HG03196 (cell line): Measurements from ENCODE around the gene ALX4.
A peak's percentile ranks its signal among the peaks of the same experiment; 100 is the strongest.

Experiments used
- ATAC-seq: cut with Tn5 transposase; IDR thresholded peaks from one replicate; pipeline ENCODE4 v1.9.1; 2021; ENCODE audit not compliant: unreplicated experiment

Gene ALX4

GRCh38 chr11:44309478-44310205, at the start of gene ALX4:
Gene ALX4, minus strand, starts transcription at chr11:44310139. Its CDS starts 77 bp downstream, at chr11:44310062.
- no peak for ATAC-seq

DNA sequence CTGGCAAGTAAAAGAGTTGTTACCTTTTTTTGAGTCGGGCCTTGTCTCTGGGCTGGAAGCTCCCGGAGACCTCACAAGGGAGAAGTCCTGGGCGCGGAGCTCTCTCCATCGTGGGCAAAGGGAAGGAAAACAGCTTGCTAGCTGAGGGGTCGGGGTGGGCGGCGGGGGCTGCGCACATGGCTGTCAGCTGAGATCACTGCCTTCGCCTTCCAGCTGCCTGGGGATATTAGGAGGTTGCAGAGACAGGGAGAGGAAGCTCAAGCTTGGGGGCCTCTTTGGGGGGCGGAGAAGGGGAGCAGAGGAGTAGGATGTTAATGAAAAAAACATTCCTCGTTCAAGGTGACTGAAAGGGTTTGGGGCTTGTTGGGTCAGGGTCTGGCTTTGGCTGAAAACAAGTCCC, 49.2 kb upstream of the ALX4 start:
- no peak for ATAC-seq

DNA sequence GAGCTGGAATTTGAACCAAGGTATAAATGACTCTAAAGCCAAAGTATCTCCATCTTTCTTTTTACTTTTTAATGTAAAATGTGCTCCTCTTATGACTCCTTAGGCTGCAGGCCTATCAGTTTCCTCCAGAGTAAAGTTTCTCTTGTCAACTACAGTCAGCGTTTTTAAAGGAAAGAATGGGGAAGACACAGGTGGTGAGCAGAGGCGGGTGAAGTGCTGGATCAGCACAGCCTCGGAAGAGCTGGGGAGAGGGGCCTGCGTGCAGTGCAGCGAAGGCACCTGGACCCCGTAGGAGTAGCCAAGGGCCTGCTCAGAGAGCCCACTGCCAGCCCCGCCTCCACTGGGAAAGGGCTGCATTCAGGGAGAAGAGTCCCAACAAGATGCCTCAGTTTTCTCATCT, 48.8 kb upstream of the ALX4 start:
- ATAC-seq = no peak

GRCh38 chr11:44357711-44358110, 47.8 kb upstream of the ALX4 start:
- no peak for ATAC-seq

DNA sequence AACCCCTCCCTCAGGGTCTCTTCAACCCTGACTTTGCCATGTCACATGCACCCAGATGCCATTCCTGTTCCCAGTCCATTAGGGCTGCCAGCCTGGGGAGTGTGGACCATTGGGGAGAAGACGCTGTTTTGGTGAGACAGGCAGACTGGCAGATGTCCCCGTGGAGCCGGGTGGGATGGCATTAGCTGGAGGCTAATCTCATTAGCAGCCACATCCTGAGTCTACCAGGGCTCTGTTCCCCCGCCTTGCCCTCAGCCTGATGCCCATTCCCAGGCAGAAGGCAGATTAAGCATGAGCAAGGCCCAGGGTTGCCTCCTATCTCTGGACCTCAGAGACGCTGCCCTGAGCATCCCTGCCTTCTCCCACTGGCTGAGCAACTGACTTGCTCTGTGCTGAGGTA, 46.4 kb upstream of the ALX4 start:
- ATAC-seq = no peak

GRCh38 chr11:44351898-44352498, 42.1 kb upstream of the ALX4 start:
- ATAC-seq = no peak

DNA sequence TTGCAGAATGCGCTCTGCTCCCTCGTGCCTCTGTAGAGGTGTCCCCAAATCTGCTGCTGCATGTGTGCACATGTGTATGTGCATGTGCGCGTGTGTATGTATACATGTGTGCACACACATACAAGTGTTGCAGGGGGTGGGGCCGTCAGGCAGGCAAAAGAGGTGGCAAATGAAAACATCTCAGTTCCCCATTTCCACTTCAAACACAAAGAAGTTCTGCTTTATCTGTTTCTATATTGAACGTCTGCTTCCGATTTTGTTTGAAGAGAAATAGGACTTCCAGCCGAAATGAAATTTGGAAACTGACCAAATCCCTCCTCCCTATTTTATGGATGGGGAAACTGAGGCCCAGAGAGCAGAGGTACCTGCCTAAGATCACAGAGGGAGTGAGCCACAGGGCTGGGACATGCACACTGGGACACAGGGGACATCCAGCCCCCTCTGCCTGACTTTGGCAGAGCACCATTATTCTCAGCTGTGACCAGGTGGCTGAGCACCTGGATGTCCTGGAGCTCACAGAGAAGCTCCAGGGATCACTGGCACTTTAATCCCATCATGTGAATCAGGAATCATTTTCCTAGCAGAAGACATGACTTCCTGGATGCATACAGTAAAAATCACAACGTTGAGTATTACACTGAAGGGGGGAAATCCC, 41.2 kb upstream of the ALX4 start:
- peak; percentile 49 for ATAC-seq

GRCh38 chr11:44349328-44349727, 39.4 kb upstream of the ALX4 start:
- ATAC-seq = no peak

DNA sequence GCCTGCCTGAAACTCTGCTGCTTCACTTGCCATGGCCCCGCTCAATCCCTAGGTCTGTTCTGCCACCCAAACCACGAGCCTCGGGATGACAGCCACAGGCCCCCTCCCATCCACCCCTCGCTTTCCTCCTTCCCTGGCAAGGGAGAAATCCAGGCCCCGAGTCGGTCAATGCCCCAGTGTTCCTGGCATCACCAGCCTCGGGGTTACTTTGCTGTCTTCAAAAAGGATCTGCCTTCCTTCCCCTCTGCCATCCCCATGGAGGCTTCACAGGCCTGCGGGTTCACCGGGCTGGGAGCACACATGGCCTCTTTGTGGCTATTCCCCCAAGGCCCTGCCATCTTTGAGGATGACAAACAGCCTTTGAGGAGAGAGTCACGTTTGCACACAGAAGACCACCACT, 38.8 kb upstream of the ALX4 start:
- ATAC-seq = no peak

GRCh38 chr11:44348114-44348513, 38.2 kb upstream of the ALX4 start:
- ATAC-seq = no peak

DNA sequence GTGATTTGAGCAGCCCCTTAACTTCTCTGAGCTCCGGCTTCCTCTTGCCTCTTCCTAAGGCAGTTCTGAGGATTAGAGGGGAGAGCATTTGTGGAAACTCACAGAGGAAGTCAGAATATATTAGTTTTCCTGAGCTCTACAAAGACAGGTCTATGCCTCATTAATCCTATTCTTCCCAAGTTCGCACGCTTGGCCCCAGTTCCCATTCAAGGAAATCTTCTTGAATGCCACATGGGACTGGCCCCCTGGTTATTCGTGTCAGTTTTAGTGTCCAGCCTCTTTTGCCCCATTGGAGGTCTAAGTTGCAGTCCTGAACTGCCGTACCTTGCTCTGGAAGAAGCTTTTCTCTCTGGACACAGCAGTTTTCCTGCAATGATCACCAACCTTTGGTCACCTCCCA, 37.6 kb upstream of the ALX4 start:
- no peak for ATAC-seq

- no peak for ATAC-seq
These were observed 37.0 kb upstream of the ALX4 start for GRCh38 chr11:44346983-44347382.

- no peak for ATAC-seq
These were observed 35.8 kb upstream of the ALX4 start for GRCh38 chr11:44345781-44346180.

GRCh38 chr11:44344921-44345320, 35.0 kb upstream of the ALX4 start:
- ATAC-seq = no peak

GRCh38 chr11:44344423-44344820, 34.5 kb upstream of the ALX4 start:
- no peak for ATAC-seq

DNA sequence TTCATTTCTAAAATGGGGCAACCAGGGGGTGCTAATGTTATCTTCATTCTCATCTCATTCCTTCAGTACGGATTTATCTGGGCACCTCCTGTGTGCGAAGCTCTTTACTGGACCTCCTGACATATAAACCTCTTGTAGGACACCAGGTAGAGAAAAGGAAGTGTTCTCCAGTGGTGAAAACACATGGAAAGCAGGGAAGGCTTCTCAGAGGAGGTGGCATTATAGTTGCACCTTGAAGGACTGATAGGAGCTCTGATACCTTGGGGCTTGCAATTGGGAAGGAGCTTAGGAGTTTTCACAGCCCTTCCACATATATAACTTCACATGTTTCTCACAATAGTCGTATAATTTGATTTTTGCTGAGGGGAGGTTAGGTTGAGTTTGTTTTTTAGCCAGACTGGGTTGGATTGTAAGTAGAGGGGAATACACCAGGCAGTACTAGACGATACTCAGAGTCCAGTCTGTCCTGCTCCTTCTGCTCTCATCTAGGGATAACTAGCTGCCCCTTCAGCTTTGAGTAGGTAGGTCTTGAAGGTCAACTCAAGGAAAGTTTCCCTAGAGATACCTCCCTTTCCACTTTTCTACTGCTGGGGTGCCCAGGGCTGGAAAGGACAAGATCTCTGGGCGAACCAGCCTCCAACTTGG, 34.0 kb upstream of the ALX4 start:
- ATAC-seq = no peak

DNA sequence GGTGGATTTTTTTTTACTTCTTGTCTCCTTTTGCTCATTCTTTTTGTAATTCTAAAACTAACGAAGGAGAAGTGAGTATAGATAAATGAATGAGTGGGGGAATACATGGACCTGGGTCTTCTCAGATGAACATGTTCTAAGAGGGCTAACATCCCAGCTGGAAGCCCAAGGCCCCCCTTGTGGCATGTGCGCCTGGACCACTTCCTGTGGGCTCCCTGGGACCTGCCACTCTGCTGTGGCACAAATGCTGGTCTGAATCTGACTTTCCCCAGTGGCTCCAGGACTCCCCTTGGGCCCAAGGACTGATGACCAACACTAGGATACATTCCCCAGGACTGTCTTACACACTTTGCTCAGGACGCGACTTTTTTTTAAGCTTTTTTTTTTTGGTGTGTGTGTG, 32.7 kb upstream of the ALX4 start:
- ATAC-seq = no peak

DNA sequence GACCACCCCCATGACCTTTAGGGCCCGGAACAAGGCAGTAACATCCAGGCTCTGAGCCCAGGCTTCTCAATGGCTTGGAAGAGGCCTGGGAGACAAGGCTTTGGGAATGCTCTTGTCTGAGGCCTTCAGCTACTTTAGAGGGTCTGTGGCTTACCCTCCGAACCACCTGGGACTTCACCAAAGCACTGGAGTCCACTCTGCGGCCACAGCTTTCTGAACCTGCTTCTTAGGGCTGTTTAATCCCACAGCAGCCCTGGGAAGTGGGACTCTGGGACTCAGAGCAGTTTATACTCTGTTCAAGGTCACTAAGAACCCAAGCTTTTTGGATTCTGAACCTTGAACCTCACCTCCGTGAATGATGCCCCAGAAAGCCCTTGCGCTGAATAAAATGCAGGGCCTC, 30.7 kb upstream of the ALX4 start:
- ATAC-seq = no peak

DNA sequence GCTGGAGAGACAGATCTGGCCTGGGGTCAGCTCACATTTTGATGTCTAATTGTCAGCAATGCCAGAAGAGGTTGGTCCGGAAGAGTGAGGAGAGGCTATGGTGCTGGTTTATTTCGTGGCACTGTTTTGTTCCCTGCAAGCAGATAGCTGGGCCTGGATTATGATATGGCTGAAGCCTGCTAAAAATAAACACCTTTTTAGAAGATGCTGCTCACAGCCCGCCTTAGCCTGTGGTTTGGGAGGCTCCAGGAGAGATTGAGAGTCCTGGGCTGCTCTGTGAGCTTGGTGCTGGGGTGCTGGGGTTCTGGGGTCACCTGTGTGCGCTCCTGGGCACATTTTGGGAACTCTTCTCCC, 29.6 kb upstream of the ALX4 start:
- no peak for ATAC-seq

DNA sequence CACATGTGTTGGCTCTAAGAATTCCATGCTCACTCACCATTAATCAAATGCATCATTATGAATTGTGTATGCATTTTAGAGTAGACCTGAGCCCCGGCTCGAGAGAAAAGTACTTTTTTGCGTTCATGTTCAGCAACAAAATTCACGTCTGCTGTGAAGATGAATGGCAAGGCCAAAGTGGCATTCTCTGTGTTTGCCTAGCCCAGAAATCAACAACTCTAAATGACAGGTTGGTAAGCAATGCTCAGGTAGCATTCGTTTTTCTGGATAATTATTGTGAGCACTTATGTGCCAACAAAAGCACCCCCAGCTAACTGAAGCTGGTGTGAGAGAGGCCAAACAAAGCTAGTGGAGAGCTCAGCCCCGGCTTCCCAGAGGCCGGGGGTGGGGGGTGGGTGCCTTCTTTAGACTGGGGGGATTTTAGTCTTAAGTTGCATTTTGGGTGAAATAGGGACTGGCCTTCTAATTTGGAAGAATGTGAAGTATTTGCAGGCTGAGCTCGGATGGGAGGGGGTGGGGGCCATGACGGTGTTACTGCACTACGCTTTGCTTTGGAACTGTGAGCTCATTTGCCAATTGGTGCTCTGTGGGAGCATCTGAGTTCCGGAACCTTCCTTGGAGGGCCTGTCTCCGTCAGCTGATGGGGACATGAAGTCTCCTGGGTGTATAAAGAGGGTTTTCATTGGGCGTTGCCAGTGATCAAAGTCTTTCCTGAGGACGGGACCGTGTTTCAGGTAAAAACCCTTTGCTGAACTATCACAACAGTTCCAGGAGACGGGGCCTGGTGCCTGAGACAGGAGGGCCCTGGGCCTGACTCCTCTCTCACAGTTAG, 29.0 kb upstream of the ALX4 start:
- no peak for ATAC-seq

- no peak for ATAC-seq
These were observed 28.1 kb upstream of the ALX4 start for GRCh38 chr11:44338026-44338425.
